ENCODE measurements around the gene COL4A1.

- no peak for TF ChIP-seq CTCF (IDR thresholded peaks at IDR 0.05; ENCODE audit: low read length)
- TF ChIP-seq EZH2phosphoT487 (IDR thresholded peaks at IDR 0.05; ENCODE audit: low read length) = no peak
- TF ChIP-seq EZH2 (optimal IDR thresholded peaks at IDR 0.05; ENCODE audit: low read depth, low read length) = no peak
Observed at GRCh38 chr13:110244976-110245375, 62.0 kb downstream of the COL4A1 start.

All from MM.1S (cell line).